Right lobe of liver (tissue), 4 donors: ENCODE measurements around the gene TUT4.

Experiments
- POLR2A ChIP-seq: fragments of 450-650 bp; IDR thresholded peaks from one replicate; pipeline ENCODE4 v1.6.1; 2017; ENCODE audit warnings: antibody characterized with exemption, mild to moderate bottlenecking
- TF ChIP-seq, protein P1 (sequence below), 4 donors: fragments of 200-600 bp in 3 of 4; fragments of 450-650 bp in 1 of 4; IDR thresholded peaks; one replicate each; pipeline versions ENCODE4 v1.5.1 to v1.8.0; 2016 to 2022; ENCODE audit warnings: antibody characterized with exemption in 4 of 4, mild to moderate bottlenecking in 2 of 4
- donor health status: DM: no; HTN: no; CAD: no.
- donor health status: DM: no; HTN: no; CAD: no.
- donor health status: DM: no; HTN: yes; CAD: no.

DNA sequence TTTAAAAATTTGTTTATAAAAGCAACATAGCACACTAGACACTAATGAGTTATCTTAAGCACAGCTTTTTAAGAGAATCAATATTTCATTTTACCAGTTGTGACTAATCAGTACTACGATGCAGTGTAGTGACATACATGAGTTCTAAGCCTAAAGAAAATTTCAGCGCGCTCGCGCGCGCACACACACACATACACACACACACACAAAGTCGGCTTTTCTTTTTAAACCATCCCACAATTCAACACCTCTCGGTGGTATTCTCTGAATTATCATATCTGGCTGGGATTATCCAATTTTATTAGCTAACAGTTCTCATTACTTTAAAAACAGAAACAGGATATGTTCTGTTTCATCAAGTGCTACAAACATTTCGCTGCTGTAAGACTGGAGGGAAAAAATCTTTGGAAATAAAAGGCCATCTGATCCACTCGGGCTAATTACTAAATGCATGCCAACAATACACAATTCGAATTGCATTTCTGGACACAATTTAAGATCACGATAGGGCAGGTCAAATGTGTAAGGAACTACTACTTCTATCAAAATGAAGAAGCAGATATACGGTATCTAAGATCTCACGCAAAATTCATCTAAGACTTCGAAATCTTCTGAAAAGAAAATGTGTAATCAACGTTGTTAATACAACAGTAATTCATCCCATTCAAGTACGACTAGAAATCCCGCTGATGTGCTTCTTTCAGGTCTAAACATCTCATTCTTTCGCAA is 1.2 kb downstream of the TUT4 start:
- no peak for TF ChIP-seq POLR2A
- TF ChIP-seq, protein P1, sequence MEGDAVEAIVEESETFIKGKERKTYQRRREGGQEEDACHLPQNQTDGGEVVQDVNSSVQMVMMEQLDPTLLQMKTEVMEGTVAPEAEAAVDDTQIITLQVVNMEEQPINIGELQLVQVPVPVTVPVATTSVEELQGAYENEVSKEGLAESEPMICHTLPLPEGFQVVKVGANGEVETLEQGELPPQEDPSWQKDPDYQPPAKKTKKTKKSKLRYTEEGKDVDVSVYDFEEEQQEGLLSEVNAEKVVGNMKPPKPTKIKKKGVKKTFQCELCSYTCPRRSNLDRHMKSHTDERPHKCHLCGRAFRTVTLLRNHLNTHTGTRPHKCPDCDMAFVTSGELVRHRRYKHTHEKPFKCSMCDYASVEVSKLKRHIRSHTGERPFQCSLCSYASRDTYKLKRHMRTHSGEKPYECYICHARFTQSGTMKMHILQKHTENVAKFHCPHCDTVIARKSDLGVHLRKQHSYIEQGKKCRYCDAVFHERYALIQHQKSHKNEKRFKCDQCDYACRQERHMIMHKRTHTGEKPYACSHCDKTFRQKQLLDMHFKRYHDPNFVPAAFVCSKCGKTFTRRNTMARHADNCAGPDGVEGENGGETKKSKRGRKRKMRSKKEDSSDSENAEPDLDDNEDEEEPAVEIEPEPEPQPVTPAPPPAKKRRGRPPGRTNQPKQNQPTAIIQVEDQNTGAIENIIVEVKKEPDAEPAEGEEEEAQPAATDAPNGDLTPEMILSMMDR (IDR thresholded peaks at IDR 0.05): no peak
